ENCODE results near the gene SRRT.

- no peak for TF ChIP-seq CBX3 (IDR thresholded peaks at IDR 0.05; ENCODE audit: borderline replicate concordance, low read depth)
- no peak for TF ChIP-seq BHLHE40 (IDR thresholded peaks at IDR 0.05; ENCODE audit: borderline replicate concordance in 1 of 2, low read depth in 2 of 2, low read length in 1 of 2)
- no peak for TF ChIP-seq IKZF1 (conservative IDR thresholded peaks at IDR 0.05)
- no peak for TF ChIP-seq ZSCAN29 (IDR thresholded peaks at IDR 0.05)
- no peak for TF ChIP-seq BCLAF1 (IDR thresholded peaks at IDR 0.05)
- TF ChIP-seq SPI1 (IDR thresholded peaks at IDR 0.05; ENCODE audit: borderline replicate concordance, insufficient read depth, low read depth, low read length) = no peak
- no peak for TF ChIP-seq CTCF (IDR thresholded peaks at IDR 0.05 in 2 of 3, conservative IDR thresholded peaks at IDR 0.05 in 1 of 3; ENCODE audit: control insufficient read depth in 2 of 3, extremely low read depth in 1 of 3, insufficient read depth in 1 of 3, low read depth in 3 of 3, low read length in 3 of 3)
- no peak for TF ChIP-seq ZNF592 (IDR thresholded peaks at IDR 0.05)
These were observed 16.8 kb downstream of the SRRT start for GRCh38 chr7:100891568-100892247.
